Measurements from ENCODE around the gene SOBP.

Gene SOBP

GRCh38 chr6:107611094-107611810, 121.3 kb downstream of the SOBP start:
- FAIRE-seq (no peak), DNase-seq (ENCODE audit: insufficient read length, low spot score) (no peak)

GRCh38 chr6:107612762-107613415, 123.0 kb downstream of the SOBP start:
- no peak for DNase-seq (ENCODE audit: insufficient read length, low spot score)
- FAIRE-seq, result no peak

DNA sequence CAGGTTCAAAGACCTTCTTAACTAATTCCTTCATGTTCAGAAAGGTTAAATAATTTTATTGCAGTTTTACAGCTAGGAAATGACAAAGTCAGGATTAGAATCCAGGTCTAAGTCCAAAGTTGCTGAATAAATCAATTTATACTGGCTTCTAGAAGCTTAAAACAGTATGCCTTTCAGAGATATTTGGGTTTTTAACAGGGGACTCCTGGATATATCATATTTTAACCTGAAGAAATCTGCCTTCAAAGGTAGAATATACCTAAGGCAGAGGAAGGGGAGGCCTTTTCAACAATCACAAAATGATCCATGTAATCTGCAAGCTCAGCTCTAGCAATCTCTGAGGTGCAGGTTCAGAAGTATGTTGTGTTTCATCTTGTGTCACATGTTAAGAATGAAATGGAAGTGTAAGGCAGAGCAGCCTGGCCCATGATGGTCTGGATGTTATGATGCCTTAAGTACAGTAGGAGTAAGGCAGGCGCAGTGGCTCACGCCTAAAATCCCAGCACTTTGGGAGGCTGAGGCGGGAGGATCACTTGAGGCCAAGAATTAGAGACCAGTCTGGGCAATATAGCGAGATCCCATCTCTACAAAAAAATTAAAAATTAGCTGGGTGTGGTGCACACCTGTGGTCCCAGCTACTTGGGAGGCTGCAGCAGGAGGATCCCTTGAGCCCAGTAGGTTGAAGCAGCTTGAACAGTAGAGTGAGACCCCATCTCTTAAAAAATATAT, 123.9 kb downstream of the SOBP start:
- FAIRE-seq (no peak), DNase-seq (ENCODE audit: insufficient read length, low spot score) (no peak)

- FAIRE-seq (no peak), DNase-seq (ENCODE audit: insufficient read length, low spot score) (no peak)
These were observed 124.9 kb downstream of the SOBP start for GRCh38 chr6:107614828-107615227.

GRCh38 chr6:107616775-107617174, 126.9 kb downstream of the SOBP start:
- no peak for DNase-seq (ENCODE audit: insufficient read length, low spot score)
- no peak for FAIRE-seq

DNA sequence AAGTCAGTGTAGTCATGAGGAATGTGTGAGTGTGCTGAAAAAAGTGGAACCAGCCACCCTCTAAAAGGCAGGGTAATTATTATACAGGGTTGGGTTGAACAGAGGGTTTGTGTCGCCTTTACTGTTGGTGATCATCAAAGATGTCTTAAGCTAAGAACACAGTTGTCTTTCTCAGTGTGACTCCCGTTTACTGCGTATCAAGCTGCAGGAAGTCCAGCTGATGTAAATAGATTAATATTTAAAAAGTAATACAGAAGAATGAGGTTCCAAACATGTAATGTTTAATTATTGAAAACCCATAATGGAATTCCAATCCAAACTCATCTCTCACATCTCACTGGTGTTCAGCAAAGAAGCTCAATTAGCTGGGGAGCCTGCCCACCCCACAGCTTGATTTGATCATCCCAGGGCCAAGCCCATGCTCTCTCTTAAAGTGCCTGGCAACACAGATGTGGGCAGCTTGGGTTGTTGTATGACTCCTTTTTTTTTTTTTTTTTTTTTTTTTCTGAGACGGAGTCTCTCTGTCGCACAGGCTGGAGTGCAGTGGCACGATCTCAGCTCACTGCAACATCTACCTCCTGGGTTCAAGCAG, 127.5 kb downstream of the SOBP start:
- DNase-seq (ENCODE audit: insufficient read length, low spot score) (no peak), FAIRE-seq (no peak)

GRCh38 chr6:107618672-107619071, 128.8 kb downstream of the SOBP start:
- peak; percentile 45 for DNase-seq (ENCODE audit: insufficient read length, low spot score)
- peak; percentile 95 for FAIRE-seq

DNA sequence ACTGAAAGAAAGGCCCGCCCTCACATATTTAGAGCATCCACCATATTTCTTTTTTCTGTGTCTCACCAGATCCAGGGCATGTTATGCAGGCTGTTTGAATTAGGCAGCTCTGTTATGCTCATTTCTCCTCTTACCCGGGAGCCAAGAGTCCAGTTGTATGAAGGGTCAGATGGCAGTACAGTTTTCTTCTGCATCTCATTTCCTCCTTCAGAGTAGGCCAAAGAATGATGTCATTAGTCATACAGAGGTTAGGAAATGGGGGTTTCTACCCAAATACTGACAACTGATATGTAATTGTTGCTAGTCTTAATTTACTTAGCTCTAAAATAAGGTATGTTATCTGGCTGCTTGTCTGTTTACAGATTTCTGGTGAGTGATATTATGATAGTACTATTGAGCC, 130.8 kb downstream of the SOBP start:
- FAIRE-seq (no peak), DNase-seq (ENCODE audit: insufficient read length, low spot score) (no peak)

DNA sequence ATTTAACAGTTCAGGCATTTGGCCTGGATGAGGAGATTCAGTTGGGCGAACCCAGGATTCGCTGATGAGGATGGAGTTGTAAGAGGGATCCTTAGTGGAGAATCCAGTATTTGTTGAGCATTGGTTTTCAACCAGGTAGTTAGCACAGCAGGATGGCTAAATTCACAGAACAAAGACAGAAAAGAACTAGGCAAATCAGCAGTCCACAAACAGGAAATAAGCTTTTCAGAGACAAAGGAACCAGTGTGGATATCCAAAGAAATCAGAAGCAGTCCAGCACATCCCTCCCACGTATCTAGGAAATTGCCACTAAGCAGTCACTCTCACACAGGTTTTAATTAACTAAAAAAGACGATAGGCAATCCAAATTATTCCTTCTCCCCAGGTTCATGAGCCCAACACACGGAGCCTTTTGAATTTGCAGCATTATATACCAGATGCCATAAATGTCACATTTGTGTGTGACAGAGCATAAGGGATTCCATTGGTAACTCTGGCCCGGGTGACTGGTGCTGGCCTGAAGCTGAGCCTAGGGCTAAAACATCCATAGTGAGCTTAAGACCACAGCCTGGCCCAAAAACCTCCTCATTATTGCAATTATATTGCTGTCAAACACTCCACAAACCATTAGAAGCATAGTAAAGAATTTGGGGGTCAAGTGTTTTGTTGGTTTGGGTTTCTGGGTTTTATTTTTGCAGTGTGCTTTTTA, 131.5 kb downstream of the SOBP start:
- DNase-seq (ENCODE audit: insufficient read length, low spot score) (no peak), FAIRE-seq (no peak)

GRCh38 chr6:107622269-107622668, 132.4 kb downstream of the SOBP start:
- no peak for FAIRE-seq
- DNase-seq (ENCODE audit: insufficient read length, low spot score), result no peak

GRCh38 chr6:107624050-107624449, 134.1 kb downstream of the SOBP start:
- no peak for FAIRE-seq

DNA sequence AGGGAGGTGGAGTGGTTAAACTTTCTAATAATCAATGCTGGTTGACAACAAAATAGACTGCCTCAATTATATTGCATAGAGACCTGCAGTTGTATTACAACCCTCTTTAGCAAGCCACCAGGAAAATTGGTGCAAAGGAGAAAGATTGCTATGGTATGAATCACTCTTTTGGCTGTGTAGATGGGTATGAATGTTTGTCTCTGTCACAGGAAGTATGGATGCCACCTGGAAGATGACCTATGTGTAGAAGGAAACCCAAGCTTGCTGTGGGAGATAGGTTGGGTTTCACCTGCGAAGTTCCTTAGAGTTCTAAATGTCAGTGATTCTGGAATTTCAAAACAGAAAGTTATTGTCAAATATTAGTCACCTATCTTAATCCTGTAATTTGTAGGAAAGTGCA, 134.6 kb downstream of the SOBP start:
- FAIRE-seq (no peak), DNase-seq (ENCODE audit: insufficient read length, low spot score) (no peak)

More at GRCh38 chr6:107624050-107624449, 134.1 kb downstream of the SOBP start:
- DNase-seq (ENCODE audit: insufficient read length, low spot score), result no peak

GRCh38 chr6:107625264-107625663, 135.3 kb downstream of the SOBP start:
- FAIRE-seq (no peak), DNase-seq (ENCODE audit: insufficient read length, low spot score) (no peak)

GRCh38 chr6:107626645-107627044, 136.7 kb downstream of the SOBP start:
- FAIRE-seq, result no peak
- DNase-seq (ENCODE audit: insufficient read length, low spot score), result no peak

GRCh38 chr6:107627969-107628368, 138.1 kb downstream of the SOBP start:
- no peak for FAIRE-seq
- no peak for DNase-seq (ENCODE audit: insufficient read length, low spot score)

- no peak for FAIRE-seq
- DNase-seq (ENCODE audit: insufficient read length, low spot score), result no peak
These were observed 139.0 kb downstream of the SOBP start for GRCh38 chr6:107628878-107629277.

- no peak for FAIRE-seq
These were observed 139.7 kb downstream of the SOBP start for GRCh38 chr6:107629548-107630129.

DNA sequence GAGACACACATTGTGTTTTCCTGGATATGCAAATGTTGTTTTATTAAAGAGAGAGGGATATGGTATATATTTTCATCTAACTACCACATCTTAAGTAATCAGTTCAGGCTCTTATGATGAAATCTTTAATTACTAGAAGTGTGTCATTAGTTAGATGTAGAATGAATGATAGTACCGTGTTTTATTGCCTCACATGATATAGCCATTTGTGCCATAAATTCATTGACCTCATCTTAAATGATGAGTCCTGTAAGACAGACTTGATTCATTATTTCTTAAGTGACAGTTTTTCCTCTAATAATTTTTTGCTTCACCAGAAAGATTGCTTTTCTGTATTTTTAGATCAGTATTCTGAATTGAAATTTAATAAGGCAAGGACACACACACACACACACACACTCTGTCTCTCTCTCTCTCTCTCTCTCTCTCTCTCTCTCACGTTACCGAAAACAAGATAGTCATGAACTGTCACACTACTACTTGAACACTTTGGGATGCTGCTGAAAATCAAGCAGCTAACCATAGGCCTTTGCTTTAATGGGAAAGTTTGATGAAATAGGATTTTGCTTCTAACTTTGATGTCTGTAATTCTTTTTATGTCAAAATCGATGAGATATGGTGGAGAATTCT, 140.5 kb downstream of the SOBP start:
- FAIRE-seq (no peak), DNase-seq (ENCODE audit: insufficient read length, low spot score) (no peak)

More at GRCh38 chr6:107629548-107630129, 139.7 kb downstream of the SOBP start:
- no peak for DNase-seq (ENCODE audit: insufficient read length, low spot score)

DNA sequence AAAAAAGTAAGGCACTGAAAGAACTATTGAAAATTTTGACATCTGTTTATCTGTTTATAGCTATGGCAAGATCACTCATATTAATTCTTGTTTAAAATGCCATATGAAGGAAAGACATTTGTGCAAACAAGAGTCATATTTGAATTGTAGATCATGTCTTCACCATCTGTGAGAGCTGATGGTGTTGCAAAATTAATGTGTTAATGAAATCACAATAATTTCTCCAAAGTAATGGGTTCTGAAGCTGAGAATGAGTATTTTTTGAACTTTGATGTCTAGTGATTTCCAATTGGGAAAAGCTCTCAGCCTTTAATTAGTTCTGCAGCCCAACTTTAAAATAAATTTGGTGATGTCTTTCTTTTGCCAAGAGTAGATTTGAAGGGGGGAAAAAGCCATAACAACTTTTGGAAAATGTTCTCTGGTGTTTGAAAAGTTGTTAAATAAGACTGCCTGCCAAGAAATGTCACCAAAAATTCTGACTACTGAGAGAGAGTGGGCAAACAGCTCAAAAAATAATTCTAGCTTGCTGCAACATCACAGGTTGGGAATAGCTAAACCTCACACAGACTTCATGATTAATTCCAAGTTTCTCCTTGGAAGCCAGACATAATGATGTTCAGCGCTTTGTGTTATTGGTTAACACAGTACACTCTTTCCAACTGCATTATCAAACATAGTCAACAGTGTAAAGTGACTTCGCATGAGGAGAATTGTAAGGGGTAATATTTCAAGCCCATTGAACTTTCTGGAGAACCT, 142.6 kb downstream of the SOBP start:
- FAIRE-seq (no peak), DNase-seq (ENCODE audit: insufficient read length, low spot score) (no peak)

All from GM19239 (cell line).